ENCODE data around the gene MCF2L2. TPM values are rescaled to one million over a fixed set of nuclear protein-coding genes. Genes with fewer than 3 reads are reported as not detected.
"Not testable (repeated sequence)": the region's sequence is repeated elsewhere in the genome, so short reads cannot be mapped to it uniquely, and the experiment has no call there.

Gene MCF2L2
- total RNA-seq, 1 donor from 2014 or later, result 0.62 TPM

GRCh38 chr3:183447206-183448001, 19.0 kb upstream of the MCF2L2 start:
- intact Hi-C loops (cut with DNase I), result no loop called here
- H3K27me3 ChIP-seq (ENCODE audit: low read depth), result no peaks in the 10 kb centered on the region
- peaks cover 5% of the 10 kb centered on the region for H3K36me3 ChIP-seq
- H3K9me3 ChIP-seq, result peaks cover 11% of the 10 kb centered on the region
- peak overlapping the region; percentile 76 for H3K4me3 ChIP-seq
- H3K4me1 ChIP-seq, result peaks cover 17% of the 10 kb centered on the region
- DNase-seq (peak; percentile 88), ATAC-seq (peak; percentile 93 to 94)
- peak overlapping the region; percentile 75 for H3K27ac ChIP-seq
- TF ChIP-seq, protein P1, sequence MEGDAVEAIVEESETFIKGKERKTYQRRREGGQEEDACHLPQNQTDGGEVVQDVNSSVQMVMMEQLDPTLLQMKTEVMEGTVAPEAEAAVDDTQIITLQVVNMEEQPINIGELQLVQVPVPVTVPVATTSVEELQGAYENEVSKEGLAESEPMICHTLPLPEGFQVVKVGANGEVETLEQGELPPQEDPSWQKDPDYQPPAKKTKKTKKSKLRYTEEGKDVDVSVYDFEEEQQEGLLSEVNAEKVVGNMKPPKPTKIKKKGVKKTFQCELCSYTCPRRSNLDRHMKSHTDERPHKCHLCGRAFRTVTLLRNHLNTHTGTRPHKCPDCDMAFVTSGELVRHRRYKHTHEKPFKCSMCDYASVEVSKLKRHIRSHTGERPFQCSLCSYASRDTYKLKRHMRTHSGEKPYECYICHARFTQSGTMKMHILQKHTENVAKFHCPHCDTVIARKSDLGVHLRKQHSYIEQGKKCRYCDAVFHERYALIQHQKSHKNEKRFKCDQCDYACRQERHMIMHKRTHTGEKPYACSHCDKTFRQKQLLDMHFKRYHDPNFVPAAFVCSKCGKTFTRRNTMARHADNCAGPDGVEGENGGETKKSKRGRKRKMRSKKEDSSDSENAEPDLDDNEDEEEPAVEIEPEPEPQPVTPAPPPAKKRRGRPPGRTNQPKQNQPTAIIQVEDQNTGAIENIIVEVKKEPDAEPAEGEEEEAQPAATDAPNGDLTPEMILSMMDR (IDR thresholded peaks at IDR 0.05), result no peak

GRCh38 chr3:183446838-183447205, 18.4 kb upstream of the MCF2L2 start:
- Histone ChIP-seq H3K27ac (peak overlapping the region; percentile 75), H3K27me3 (ENCODE audit: low read depth) (no peaks in the 10 kb centered on the region), H3K4me3 (peak overlapping the region; percentile 76), H3K36me3 (no peaks in the 10 kb centered on the region), H3K9me3 (peaks cover 11% of the 10 kb centered on the region), H3K4me1 (peaks cover 17% of the 10 kb centered on the region)
- ATAC-seq (no peak), DNase-seq (no peak)
- TF ChIP-seq, protein P1 (IDR thresholded peaks at IDR 0.05), result no peak
- intact Hi-C loops (cut with DNase I), result no loop called here

- peaks cover 17% of the 10 kb centered on the region for H3K4me1 ChIP-seq
- DNase-seq (no peak), ATAC-seq (no peak)
- no peak overlapping the region for H3K4me3 ChIP-seq
- TF ChIP-seq, protein P1 (IDR thresholded peaks at IDR 0.05), result no peak
- no peak overlapping the region for H3K27ac ChIP-seq
- H3K9me3 ChIP-seq, result peaks cover 11% of the 10 kb centered on the region
- H3K27me3 ChIP-seq (ENCODE audit: low read depth), result no peaks in the 10 kb centered on the region
- intact Hi-C loops (cut with DNase I), result no loop called here
- no peaks in the 10 kb centered on the region for H3K36me3 ChIP-seq
These were observed 16.3 kb upstream of the MCF2L2 start for GRCh38 chr3:183444748-183445147.

DNA sequence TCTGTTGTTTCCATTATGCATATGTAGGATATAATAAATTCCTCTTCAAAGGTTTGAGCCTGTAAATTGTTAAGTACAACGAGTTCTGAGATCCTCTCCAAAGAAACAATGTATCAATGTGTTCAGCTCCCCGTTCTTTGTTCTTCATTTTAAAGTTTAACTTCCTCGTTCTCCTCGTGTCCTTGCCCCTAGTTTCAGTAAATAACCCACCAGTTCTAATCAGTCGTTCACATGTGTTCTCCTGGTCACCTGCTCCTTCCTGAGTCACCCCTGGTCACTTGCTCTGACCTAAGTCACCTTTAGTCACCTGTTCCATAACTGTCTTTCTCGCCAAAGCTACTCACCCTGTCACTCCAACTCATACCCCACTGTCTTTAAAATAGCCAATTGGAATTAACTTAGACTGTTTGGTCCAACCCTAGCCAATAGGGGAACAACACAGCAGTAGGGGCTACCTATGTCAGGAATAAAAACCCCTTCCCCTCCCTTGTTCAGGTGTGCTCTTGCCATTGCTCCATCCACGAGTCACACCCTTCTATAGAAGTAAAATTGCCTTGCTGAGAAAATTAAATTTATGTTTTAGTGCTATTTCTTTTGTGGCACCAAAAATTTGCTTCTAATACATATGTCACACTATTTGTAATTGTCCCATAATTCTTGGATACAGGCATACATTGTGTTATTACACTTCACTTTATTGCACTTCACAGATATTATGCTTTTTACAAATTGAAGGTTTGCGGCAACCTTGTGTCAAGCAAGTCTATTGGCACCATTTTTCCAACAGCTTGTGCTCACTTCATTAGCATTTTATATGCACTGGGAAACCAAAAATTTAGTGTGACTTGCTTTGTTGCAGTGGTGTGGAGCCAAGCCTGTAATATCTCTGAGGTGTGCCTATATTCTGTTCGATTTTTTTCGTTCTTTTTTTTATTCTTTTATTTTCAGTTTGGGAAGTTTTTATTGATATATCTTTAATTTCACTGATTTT, 15.3 kb upstream of the MCF2L2 start:
- TF ChIP-seq, protein P1 (IDR thresholded peaks at IDR 0.05), result no peak
- H3K4me3 ChIP-seq, result no peak overlapping the region
- H3K4me1 ChIP-seq, result peaks cover 7% of the 10 kb centered on the region
- ATAC-seq (no peak), DNase-seq (no peak)
- intact Hi-C loops (cut with DNase I), result no loop called here
- no peak overlapping the region for H3K27ac ChIP-seq
- H3K27me3 ChIP-seq (ENCODE audit: low read depth), result no peaks in the 10 kb centered on the region
- no peaks in the 10 kb centered on the region for H3K36me3 ChIP-seq
- H3K9me3 ChIP-seq, result peaks cover 11% of the 10 kb centered on the region

- ATAC-seq (no peak), DNase-seq (no peak)
- TF ChIP-seq, protein P1 (IDR thresholded peaks at IDR 0.05), result no peak
- no peaks in the 10 kb centered on the region for H3K27me3 ChIP-seq (ENCODE audit: low read depth)
- H3K36me3 ChIP-seq, result no peaks in the 10 kb centered on the region
- no peak overlapping the region for H3K4me3 ChIP-seq
- intact Hi-C loops (cut with DNase I), result no loop called here
- H3K4me1 ChIP-seq, result peaks cover under 1% of the 10 kb centered on the region
- peaks cover 11% of the 10 kb centered on the region for H3K9me3 ChIP-seq
- H3K27ac ChIP-seq, result no peak overlapping the region
These were observed 14.6 kb upstream of the MCF2L2 start for GRCh38 chr3:183442994-183443393.

DNA sequence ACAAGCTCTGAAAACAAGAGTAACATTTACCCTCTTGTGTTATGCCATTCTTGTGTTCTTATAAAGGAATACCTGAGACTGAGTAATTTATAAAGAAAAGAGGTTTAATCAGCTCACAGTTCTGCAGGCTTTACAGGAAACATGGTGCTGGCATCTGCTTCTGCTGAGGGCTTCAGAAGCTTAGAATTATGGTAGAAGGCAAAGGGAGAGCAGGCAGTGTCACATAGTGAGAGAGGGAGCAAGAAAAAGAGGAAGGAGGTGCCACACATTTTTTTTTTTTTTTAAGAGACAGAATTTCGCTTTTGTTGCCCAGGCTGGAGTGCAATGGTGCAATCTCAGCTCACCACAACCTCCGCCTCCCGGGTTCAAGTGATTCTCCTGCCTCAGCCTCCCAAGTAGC, 12.1 kb upstream of the MCF2L2 start:
- H3K4me1 ChIP-seq; H3K36me3 ChIP-seq; DNase-seq; intact Hi-C loops (cut with DNase I); H3K4me3 ChIP-seq; ATAC-seq; H3K27ac ChIP-seq; H3K27me3 ChIP-seq (ENCODE audit: low read depth): not testable (repeated sequence)
- H3K9me3 ChIP-seq, result peaks cover 11% of the 10 kb centered on the region
